BJ (cell line): ENCODE results near the gene USP17L30. TPM values are rescaled to one million over a fixed set of nuclear protein-coding genes. Genes with fewer than 3 reads are reported as not detected.
"Not testable (repeated sequence)": the region's sequence is repeated elsewhere in the genome, so short reads cannot be mapped to it uniquely, and the experiment has no call there.

Experiments used
- CTCF ChIA-PET: fragments of 350-600 bp; formaldehyde crosslinking; extraction: SDS; loops from one replicate; lab custom pipeline; 2021; ENCODE audit warnings: antibody characterized with exemption, inconsistent platforms; lab: Yijun Ruan, JAX
- POLR2A ChIA-PET: fragments of 300-600 bp; sonication (Branson Sonifier 250); formaldehyde crosslinking; extraction: SDS; loops from one replicate; lab custom pipeline; 2021; ENCODE audit warnings: antibody characterized with exemption; lab: Charles Lee
- DNase-seq: peaks from one replicate; pipeline ENCODE4 v3.0.0-alpha.2; 2011; ENCODE audit warnings: low read depth
- H3K27me3 ChIP-seq: 2 replicates; pipeline ENCODE4 v1.6.0; 2011; ENCODE audit warnings: low read length; ENCODE audit not compliant: control insufficient read depth, insufficient read depth
- H3K36me3 ChIP-seq: 2 replicates; pipeline ENCODE4 v1.5.1; 2011; ENCODE audit warnings: low read length; ENCODE audit not compliant: control insufficient read depth, insufficient read depth
- H3K4me3 ChIP-seq: 2 replicates; pipeline ENCODE4 v1.5.1; 2011; ENCODE audit warnings: low read depth, mild to moderate bottlenecking, control low read depth, low read length
- CTCF ChIP-seq: IDR thresholded peaks from 2 replicates; pipeline ENCODE4 v1.5.1; 2011; ENCODE audit warnings: low read depth, mild to moderate bottlenecking, control low read depth, inconsistent platforms, low read length, moderate library complexity; ENCODE audit not compliant: insufficient read depth
- polyA plus RNA-seq: library from polyadenylated mRNA; depleted of rRNA; stranded (reverse); fragments of >200 nt; gene quantifications from 2 replicates; pipeline ENCODE4 v1.2.3, GENCODE V29; 2011; rRNA removed
- small RNA-seq: library from RNA; depleted of rRNA; stranded (forward); fragments of <200 nt; gene quantifications from one replicate; pipeline ENCODE3, GENCODE V24; 2012; ENCODE audit warnings: low replicate concordance, low read depth; ENCODE audit not compliant: insufficient read length

USP17L30 gene
- polyA plus RNA-seq, 1 experiment: not detected

GRCh38 chr4:9381012-9381534, 18.1 kb downstream of the USP17L30 start:
- H3K4me3 ChIP-seq: peak overlapping the region; percentile 30
- DNase-seq, POLR2A ChIA-PET, H3K36me3 ChIP-seq, H3K27me3 ChIP-seq: not testable (repeated sequence)
- TF ChIP-seq CTCF: peak; percentile 42
- CTCF ChIA-PET: interaction anchor here (1.1 to 1.3 kb wide), 2 partner anchors 380 kb away, joined by 3 read pairs; no protein-coding TSS in a partner anchor

GRCh38 chr4:9384126-9384525, 21.2 kb downstream of the USP17L30 start:
- ChIA-PET CTCF (no interaction called here), POLR2A (no interaction called here)
- H3K4me3 ChIP-seq: no peak overlapping the region
- no peak for TF ChIP-seq CTCF
- no peak for DNase-seq
- no peaks in the 10 kb centered on the region for H3K36me3 ChIP-seq
- no peaks in the 10 kb centered on the region for H3K27me3 ChIP-seq

GRCh38 chr4:9389001-9389400, 26.1 kb downstream of the USP17L30 start:
- H3K4me3 ChIP-seq, DNase-seq, POLR2A ChIA-PET, CTCF ChIA-PET, H3K36me3 ChIP-seq, H3K27me3 ChIP-seq: not testable (repeated sequence)

- H3K36me3 ChIP-seq, H3K27me3 ChIP-seq, CTCF ChIA-PET, DNase-seq, POLR2A ChIA-PET, H3K4me3 ChIP-seq: not testable (repeated sequence)
Measured at GRCh38 chr4:9405774-9406173, 42.8 kb downstream of the USP17L30 start.

DNA sequence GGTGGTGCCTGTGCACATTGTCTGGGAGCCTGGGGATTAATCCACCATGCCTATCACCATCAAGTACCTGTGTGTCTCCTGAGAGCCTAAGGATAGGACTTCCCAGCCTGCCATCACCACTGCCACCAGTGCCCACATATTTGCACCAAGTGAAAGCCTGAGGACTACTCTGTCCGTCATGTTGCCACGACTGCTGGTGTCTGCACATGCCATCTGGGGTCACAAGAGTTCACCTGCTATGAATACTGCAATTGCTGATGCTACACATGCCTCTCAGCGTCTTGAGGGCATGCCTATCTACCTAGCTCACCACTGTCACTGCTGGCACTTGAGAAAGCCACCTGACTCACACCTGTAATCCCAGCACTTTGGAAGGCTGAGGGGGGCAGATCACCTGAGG, 43.6 kb downstream of the USP17L30 start:
- CTCF ChIA-PET, H3K36me3 ChIP-seq, DNase-seq, POLR2A ChIA-PET, H3K27me3 ChIP-seq, H3K4me3 ChIP-seq: not testable (repeated sequence)

GRCh38 chr4:9409793-9410192, 46.9 kb downstream of the USP17L30 start:
- Histone ChIP-seq H3K36me3 (no peaks in the 10 kb centered on the region), H3K4me3 (no peak overlapping the region), H3K27me3 (no peaks in the 10 kb centered on the region)
- no peak for TF ChIP-seq CTCF
- DNase-seq: no peak
- ChIA-PET POLR2A (no interaction called here), CTCF (no interaction called here)

Small RNA genes within 50 kb of the gene (small RNA-seq; reads per million reads assigned to genes)
- gene RNA5SP153: not detected

Other genes starting within 250 kb of the USP17L30 start
- not detected in 2 replicates for gene FAM90A26, start 192.7 kb upstream of the USP17L30 start, polyA plus RNA-seq
- not detected in 2 replicates for gene USP17L10, start 152.5 kb upstream of the USP17L30 start, polyA plus RNA-seq
- gene USP17L11, start 147.7 kb upstream of the USP17L30 start, polyA plus RNA-seq: not detected in 2 replicates
- gene USP17L12, start 143.0 kb upstream of the USP17L30 start, polyA plus RNA-seq: not detected in 2 replicates
- not detected in 2 replicates for gene USP17L13, start 138.2 kb upstream of the USP17L30 start, polyA plus RNA-seq
- not detected in 2 replicates for gene USP17L15, start 128.7 kb upstream of the USP17L30 start, polyA plus RNA-seq
- not detected in 2 replicates for gene USP17L17, start 119.2 kb upstream of the USP17L30 start, polyA plus RNA-seq
- gene USP17L18, start 114.5 kb upstream of the USP17L30 start, polyA plus RNA-seq: not detected in 2 replicates
- not detected in 2 replicates for gene USP17L19, start 109.8 kb upstream of the USP17L30 start, polyA plus RNA-seq
- gene USP17L20, start 105.0 kb upstream of the USP17L30 start, polyA plus RNA-seq: not detected in 2 replicates
- gene USP17L21, start 100.3 kb upstream of the USP17L30 start, polyA plus RNA-seq: not detected in 2 replicates
- gene USP17L22, start 95.5 kb upstream of the USP17L30 start, polyA plus RNA-seq: not detected in 2 replicates
- gene USP17L24, start 38.0 kb upstream of the USP17L30 start, polyA plus RNA-seq: not detected in 2 replicates
- not detected in 2 replicates for gene USP17L25, start 33.2 kb upstream of the USP17L30 start, polyA plus RNA-seq
- not detected in 2 replicates for gene USP17L26, start 28.5 kb upstream of the USP17L30 start, polyA plus RNA-seq
- not detected in 2 replicates for gene USP17L5, start 23.7 kb upstream of the USP17L30 start, polyA plus RNA-seq
- gene USP17L27, start 19.0 kb upstream of the USP17L30 start, polyA plus RNA-seq: not detected in 2 replicates
- not detected in 2 replicates for gene USP17L28, start 14.2 kb upstream of the USP17L30 start, polyA plus RNA-seq
- not detected in 2 replicates for gene USP17L29, start 9.5 kb upstream of the USP17L30 start, polyA plus RNA-seq
- not detected in 2 replicates for gene DEFB131A, start 81.3 kb downstream of the USP17L30 start, polyA plus RNA-seq